GM23338 (cell line): ENCODE data around the gene ANO5. TPM values are rescaled to one million over a fixed set of nuclear protein-coding genes. Genes with fewer than 3 reads are reported as not detected.

ENCODE experiments used
- ATAC-seq: fragments of 200-7000 bp; cut with Tn5 transposase; 3 replicates; pipeline ENCODE4 v1.9.1; 2020
- DNase-seq: peaks from one replicate; pipeline ENCODE4 v3.0.0-alpha.2; 2015; ENCODE audit warnings: low spot score
- H2AFZ ChIP-seq: fragments of 200-600 bp; sonication (generic); 2 replicates; pipeline ENCODE4 v1.8.0; 2016; ENCODE audit warnings: antibody characterized with exemption, mild to moderate bottlenecking, moderate library complexity
- H3F3A ChIP-seq: fragments of 200-600 bp; sonication (generic); replicated peaks from 2 replicates; pipeline ENCODE4 v1.8.0; 2017; ENCODE audit warnings: antibody characterized with exemption, mixed run types, low read depth
- H3K27ac ChIP-seq: fragments of 200-600 bp; sonication (generic); 2 replicates; pipeline ENCODE4 v1.6.1; 2016; ENCODE audit warnings: low read depth
- H3K27me3 ChIP-seq: fragments of 200-600 bp; sonication (generic); 2 replicates; pipeline ENCODE4 v1.8.0; 2016; ENCODE audit warnings: mild to moderate bottlenecking, mixed run types, moderate library complexity; ENCODE audit not compliant: insufficient read depth
- H3K36me3 ChIP-seq: fragments of 200-600 bp; sonication (generic); 2 replicates; pipeline ENCODE4 v1.8.0; 2016; ENCODE audit warnings: mild to moderate bottlenecking; ENCODE audit not compliant: insufficient read depth
- H3K4me1 ChIP-seq: fragments of 200-600 bp; sonication (generic); 2 replicates; pipeline ENCODE4 v1.8.0; 2016; ENCODE audit warnings: mild to moderate bottlenecking, moderate library complexity; ENCODE audit not compliant: insufficient read depth
- H3K4me2 ChIP-seq: fragments of 200-600 bp; sonication (generic); 2 replicates; pipeline ENCODE4 v1.7.1; 2017; ENCODE audit warnings: mixed run types
- H3K4me3 ChIP-seq: fragments of 200-600 bp; sonication (generic); 2 replicates; pipeline ENCODE4 v1.6.1; 2016; ENCODE audit warnings: mixed run types
- H3K79me2 ChIP-seq: fragments of 200-600 bp; sonication (generic); replicated peaks from 2 replicates; pipeline ENCODE4 v1.8.0; 2017; ENCODE audit warnings: mild to moderate bottlenecking; ENCODE audit not compliant: insufficient read depth
- H3K9me2 ChIP-seq: fragments of 200-600 bp; sonication (generic); 2 replicates; pipeline ENCODE4 v1.8.0; 2017; ENCODE audit not compliant: insufficient read depth
- H4K20me1 ChIP-seq: fragments of 200-600 bp; sonication (generic); replicated peaks from 2 replicates; pipeline ENCODE4 v1.8.0; 2017; ENCODE audit warnings: mild to moderate bottlenecking; ENCODE audit not compliant: insufficient read depth
- H3K27ac Mint-ChIP-seq: 2 replicates; pipeline ENCODE4 v1.8.0; 2020; ENCODE audit warnings: inconsistent platforms, mild to moderate bottlenecking, moderate library complexity, mixed read lengths
- H3K27me3 Mint-ChIP-seq: 3 replicates; pipeline ENCODE4 v1.8.0; 2022; ENCODE audit warnings: low read depth, mild to moderate bottlenecking, moderate library complexity, mixed read lengths, inconsistent platforms; ENCODE audit not compliant: insufficient read depth, poor library complexity
- H3K36me3 Mint-ChIP-seq: 3 replicates; pipeline ENCODE4 v1.8.0; 2021; ENCODE audit warnings: low read depth, mild to moderate bottlenecking, inconsistent platforms, moderate library complexity, mixed read lengths
- H3K4me1 Mint-ChIP-seq: 3 replicates; pipeline ENCODE4 v1.8.0; 2020; ENCODE audit warnings: mild to moderate bottlenecking, inconsistent platforms, mixed read lengths
- H3K4me3 Mint-ChIP-seq: 3 replicates; pipeline ENCODE4 v1.8.0; 2021; ENCODE audit warnings: moderate library complexity, mild to moderate bottlenecking, inconsistent platforms, mixed read lengths
- H3K9me3 Mint-ChIP-seq: 3 replicates; pipeline ENCODE4 v1.8.0; 2020; ENCODE audit warnings: moderate library complexity, mild to moderate bottlenecking, inconsistent platforms, mixed read lengths
- CREB1 ChIP-seq: fragments of 250-450 bp; sonication (Bioruptor Pico); IDR thresholded peaks from 2 replicates; pipeline ENCODE4 v1.5.0; 2020; ENCODE audit warnings: low read depth, mild to moderate bottlenecking, moderate library complexity
- EZH2 ChIP-seq: fragments of 200-600 bp; sonication (generic); IDR thresholded peaks from one replicate; pipeline ENCODE4 v1.8.0; 2017; ENCODE audit warnings: antibody characterized with exemption, mild to moderate bottlenecking, low read depth; ENCODE audit not compliant: unreplicated experiment
- EZH2phosphoT487 ChIP-seq: fragments of 200-600 bp; sonication (generic); IDR thresholded peaks from one replicate; pipeline ENCODE4 v1.8.1; 2018; ENCODE audit warnings: antibody characterized with exemption; ENCODE audit not compliant: unreplicated experiment
- JUNB ChIP-seq: IDR thresholded peaks from one replicate; pipeline ENCODE4 v1.6.1; 2016; ENCODE audit warnings: antibody characterized with exemption; ENCODE audit not compliant: unreplicated experiment
- NANOG ChIP-seq: IDR thresholded peaks from 2 replicates; pipeline ENCODE4 v1.6.1; 2016; ENCODE audit warnings: antibody characterized with exemption, borderline replicate concordance
- POLR2AphosphoS5 ChIP-seq: IDR thresholded peaks from 2 replicates; pipeline ENCODE4 v1.6.1; 2016; ENCODE audit warnings: antibody characterized with exemption, low read depth
- STAT1 ChIP-seq: IDR thresholded peaks from one replicate; pipeline ENCODE4 v1.6.1; 2016; ENCODE audit warnings: antibody characterized with exemption; ENCODE audit not compliant: unreplicated experiment
- ZNF114 ChIP-seq: fragments of 250-450 bp; sonication (Bioruptor Pico); IDR thresholded peaks from 2 replicates; pipeline ENCODE4 v1.5.0; 2020; ENCODE audit warnings: mild to moderate bottlenecking, moderate library complexity
- ZNF331 ChIP-seq: fragments of 250-450 bp; sonication (Bioruptor Pico); IDR thresholded peaks from 2 replicates; pipeline ENCODE4 v1.5.0; 2020; ENCODE audit warnings: low read depth, mild to moderate bottlenecking, moderate library complexity
- polyA plus RNA-seq: library from polyadenylated mRNA; unstranded; fragments of >200 nt; fragmentation: Nextera tagmentation; extraction: Ambion mirVana; gene quantifications from 2 replicates; pipeline ENCODE4 v1.2.1, GENCODE V29; 2016
- total RNA-seq: library from RNA; depleted of rRNA; stranded (reverse); fragments of >200 nt; shearing (Covaris generic); gene quantifications from 2 replicates; pipeline ENCODE4 v1.2.3, GENCODE V29; 2014
- TF ChIP-seq, protein P1 (sequence below): IDR thresholded peaks from one replicate; pipeline ENCODE4 v1.6.1; 2018; ENCODE audit warnings: antibody characterized with exemption; ENCODE audit not compliant: unreplicated experiment
- TF ChIP-seq, protein P2 (sequence below): fragments of 250-450 bp; sonication (Bioruptor Pico); IDR thresholded peaks from 2 replicates; pipeline ENCODE4 v1.5.0; 2020; ENCODE audit warnings: mild to moderate bottlenecking, moderate library complexity
- TF ChIP-seq, protein P3 (sequence below), 2 experiments: fragments of 200-600 bp in 1 of 2; sonication (generic) in 1 of 2; conservative IDR thresholded peaks; 2 replicates each; pipeline versions ENCODE4 v1.5.1 to v1.6.1; 2016 to 2017; ENCODE audit warnings: antibody characterized with exemption in 2 of 2, low read depth in 2 of 2, mild to moderate bottlenecking in 2 of 2, moderate library complexity in 1 of 2
- TF ChIP-seq, protein P4 (sequence below): IDR thresholded peaks from 2 replicates; pipeline ENCODE4 v1.6.1; 2016; ENCODE audit warnings: antibody characterized with exemption

The ANO5 gene
- total and polyA plus RNA-seq, 2 experiments from 2014 or later, result 1.8 to 8.3 TPM

DNA sequence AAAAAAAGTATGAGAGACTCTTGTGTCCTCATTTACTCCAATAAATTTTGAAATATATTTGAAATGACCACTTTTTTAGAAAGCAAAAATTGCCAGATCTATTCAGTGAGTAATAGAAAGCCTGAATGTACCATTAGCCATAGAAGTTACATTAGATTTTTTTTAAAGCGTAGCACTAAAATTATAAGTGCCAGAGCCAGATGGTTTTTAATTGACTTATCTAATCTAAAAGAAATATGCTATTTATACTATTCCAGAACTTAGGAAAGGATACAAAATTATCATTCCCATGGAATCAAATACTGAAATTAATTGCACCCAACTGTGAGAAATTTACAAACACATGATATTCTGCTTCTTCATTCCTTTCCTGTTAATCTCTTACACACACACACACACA, 80.9 kb downstream of the ANO5 start:
- no peak for DNase-seq
- Histone ChIP-seq H3K36me3 (no peaks in the 10 kb centered on the region), H3K9me2 (no peaks in the 10 kb centered on the region), H2AFZ (no peak overlapping the region), H3F3A (no peaks in the 10 kb centered on the region), H3K4me3 (no peak overlapping the region), H3K79me2 (no peaks in the 10 kb centered on the region), H3K27ac (no peak overlapping the region), H4K20me1 (no peaks in the 10 kb centered on the region), H3K4me2 (no peak overlapping the region), H3K4me1 (no peaks in the 10 kb centered on the region), H3K27me3 (no peaks in the 10 kb centered on the region)
- H3K4me1 Mint-ChIP-seq, result no peaks in the 10 kb centered on the region
- no peaks in the 10 kb centered on the region for H3K9me3 Mint-ChIP-seq
- H3K36me3 Mint-ChIP-seq, result no peaks in the 10 kb centered on the region
- TF ChIP-seq, protein P1, sequence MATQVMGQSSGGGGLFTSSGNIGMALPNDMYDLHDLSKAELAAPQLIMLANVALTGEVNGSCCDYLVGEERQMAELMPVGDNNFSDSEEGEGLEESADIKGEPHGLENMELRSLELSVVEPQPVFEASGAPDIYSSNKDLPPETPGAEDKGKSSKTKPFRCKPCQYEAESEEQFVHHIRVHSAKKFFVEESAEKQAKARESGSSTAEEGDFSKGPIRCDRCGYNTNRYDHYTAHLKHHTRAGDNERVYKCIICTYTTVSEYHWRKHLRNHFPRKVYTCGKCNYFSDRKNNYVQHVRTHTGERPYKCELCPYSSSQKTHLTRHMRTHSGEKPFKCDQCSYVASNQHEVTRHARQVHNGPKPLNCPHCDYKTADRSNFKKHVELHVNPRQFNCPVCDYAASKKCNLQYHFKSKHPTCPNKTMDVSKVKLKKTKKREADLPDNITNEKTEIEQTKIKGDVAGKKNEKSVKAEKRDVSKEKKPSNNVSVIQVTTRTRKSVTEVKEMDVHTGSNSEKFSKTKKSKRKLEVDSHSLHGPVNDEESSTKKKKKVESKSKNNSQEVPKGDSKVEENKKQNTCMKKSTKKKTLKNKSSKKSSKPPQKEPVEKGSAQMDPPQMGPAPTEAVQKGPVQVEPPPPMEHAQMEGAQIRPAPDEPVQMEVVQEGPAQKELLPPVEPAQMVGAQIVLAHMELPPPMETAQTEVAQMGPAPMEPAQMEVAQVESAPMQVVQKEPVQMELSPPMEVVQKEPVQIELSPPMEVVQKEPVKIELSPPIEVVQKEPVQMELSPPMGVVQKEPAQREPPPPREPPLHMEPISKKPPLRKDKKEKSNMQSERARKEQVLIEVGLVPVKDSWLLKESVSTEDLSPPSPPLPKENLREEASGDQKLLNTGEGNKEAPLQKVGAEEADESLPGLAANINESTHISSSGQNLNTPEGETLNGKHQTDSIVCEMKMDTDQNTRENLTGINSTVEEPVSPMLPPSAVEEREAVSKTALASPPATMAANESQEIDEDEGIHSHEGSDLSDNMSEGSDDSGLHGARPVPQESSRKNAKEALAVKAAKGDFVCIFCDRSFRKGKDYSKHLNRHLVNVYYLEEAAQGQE, result no peak
- TF ChIP-seq, protein P2, sequence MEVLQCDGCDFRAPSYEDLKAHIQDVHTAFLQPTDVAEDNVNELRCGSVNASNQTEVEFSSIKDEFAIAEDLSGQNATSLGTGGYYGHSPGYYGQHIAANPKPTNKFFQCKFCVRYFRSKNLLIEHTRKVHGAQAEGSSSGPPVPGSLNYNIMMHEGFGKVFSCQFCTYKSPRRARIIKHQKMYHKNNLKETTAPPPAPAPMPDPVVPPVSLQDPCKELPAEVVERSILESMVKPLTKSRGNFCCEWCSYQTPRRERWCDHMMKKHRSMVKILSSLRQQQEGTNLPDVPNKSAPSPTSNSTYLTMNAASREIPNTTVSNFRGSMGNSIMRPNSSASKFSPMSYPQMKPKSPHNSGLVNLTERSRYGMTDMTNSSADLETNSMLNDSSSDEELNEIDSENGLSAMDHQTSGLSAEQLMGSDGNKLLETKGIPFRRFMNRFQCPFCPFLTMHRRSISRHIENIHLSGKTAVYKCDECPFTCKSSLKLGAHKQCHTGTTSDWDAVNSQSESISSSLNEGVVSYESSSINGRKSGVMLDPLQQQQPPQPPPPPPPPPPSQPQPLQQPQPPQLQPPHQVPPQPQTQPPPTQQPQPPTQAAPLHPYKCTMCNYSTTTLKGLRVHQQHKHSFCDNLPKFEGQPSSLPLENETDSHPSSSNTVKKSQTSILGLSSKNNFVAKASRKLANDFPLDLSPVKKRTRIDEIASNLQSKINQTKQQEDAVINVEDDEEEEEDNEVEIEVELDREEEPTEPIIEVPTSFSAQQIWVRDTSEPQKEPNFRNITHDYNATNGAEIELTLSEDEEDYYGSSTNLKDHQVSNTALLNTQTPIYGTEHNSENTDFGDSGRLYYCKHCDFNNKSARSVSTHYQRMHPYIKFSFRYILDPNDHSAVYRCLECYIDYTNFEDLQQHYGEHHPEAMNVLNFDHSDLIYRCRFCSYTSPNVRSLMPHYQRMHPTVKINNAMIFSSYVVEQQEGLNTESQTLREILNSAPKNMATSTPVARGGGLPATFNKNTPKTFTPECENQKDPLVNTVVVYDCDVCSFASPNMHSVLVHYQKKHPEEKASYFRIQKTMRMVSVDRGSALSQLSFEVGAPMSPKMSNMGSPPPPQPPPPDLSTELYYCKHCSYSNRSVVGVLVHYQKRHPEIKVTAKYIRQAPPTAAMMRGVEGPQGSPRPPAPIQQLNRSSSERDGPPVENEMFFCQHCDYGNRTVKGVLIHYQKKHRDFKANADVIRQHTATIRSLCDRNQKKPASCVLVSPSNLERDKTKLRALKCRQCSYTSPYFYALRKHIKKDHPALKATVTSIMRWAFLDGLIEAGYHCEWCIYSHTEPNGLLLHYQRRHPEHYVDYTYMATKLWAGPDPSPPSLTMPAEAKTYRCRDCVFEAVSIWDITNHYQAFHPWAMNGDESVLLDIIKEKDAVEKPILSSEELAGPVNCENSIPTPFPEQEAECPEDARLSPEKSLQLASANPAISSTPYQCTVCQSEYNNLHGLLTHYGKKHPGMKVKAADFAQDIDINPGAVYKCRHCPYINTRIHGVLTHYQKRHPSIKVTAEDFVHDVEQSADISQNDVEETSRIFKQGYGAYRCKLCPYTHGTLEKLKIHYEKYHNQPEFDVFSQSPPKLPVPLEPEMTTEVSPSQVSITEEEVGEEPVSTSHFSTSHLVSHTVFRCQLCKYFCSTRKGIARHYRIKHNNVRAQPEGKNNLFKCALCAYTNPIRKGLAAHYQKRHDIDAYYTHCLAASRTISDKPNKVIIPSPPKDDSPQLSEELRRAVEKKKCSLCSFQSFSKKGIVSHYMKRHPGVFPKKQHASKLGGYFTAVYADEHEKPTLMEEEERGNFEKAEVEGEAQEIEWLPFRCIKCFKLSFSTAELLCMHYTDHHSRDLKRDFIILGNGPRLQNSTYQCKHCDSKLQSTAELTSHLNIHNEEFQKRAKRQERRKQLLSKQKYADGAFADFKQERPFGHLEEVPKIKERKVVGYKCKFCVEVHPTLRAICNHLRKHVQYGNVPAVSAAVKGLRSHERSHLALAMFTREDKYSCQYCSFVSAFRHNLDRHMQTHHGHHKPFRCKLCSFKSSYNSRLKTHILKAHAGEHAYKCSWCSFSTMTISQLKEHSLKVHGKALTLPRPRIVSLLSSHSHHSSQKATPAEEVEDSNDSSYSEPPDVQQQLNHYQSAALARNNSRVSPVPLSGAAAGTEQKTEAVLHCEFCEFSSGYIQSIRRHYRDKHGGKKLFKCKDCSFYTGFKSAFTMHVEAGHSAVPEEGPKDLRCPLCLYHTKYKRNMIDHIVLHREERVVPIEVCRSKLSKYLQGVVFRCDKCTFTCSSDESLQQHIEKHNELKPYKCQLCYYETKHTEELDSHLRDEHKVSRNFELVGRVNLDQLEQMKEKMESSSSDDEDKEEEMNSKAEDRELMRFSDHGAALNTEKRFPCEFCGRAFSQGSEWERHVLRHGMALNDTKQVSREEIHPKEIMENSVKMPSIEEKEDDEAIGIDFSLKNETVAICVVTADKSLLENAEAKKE (CRISPR knock-in tag), result no peak
- TF ChIP-seq EZH2phosphoT487 (no peak), STAT1 (no peak), ZNF331 (no peak), JUNB (no peak), EZH2 (no peak), ZNF114 (CRISPR knock-in tag) (no peak), CREB1 (CRISPR knock-in tag) (no peak), NANOG (no peak), POLR2AphosphoS5 (no peak)
- TF ChIP-seq, protein P3, sequence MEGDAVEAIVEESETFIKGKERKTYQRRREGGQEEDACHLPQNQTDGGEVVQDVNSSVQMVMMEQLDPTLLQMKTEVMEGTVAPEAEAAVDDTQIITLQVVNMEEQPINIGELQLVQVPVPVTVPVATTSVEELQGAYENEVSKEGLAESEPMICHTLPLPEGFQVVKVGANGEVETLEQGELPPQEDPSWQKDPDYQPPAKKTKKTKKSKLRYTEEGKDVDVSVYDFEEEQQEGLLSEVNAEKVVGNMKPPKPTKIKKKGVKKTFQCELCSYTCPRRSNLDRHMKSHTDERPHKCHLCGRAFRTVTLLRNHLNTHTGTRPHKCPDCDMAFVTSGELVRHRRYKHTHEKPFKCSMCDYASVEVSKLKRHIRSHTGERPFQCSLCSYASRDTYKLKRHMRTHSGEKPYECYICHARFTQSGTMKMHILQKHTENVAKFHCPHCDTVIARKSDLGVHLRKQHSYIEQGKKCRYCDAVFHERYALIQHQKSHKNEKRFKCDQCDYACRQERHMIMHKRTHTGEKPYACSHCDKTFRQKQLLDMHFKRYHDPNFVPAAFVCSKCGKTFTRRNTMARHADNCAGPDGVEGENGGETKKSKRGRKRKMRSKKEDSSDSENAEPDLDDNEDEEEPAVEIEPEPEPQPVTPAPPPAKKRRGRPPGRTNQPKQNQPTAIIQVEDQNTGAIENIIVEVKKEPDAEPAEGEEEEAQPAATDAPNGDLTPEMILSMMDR (conservative IDR thresholded peaks at IDR 0.05; ENCODE audit: low read depth in 2 of 2), result no peak
- TF ChIP-seq, protein P4, sequence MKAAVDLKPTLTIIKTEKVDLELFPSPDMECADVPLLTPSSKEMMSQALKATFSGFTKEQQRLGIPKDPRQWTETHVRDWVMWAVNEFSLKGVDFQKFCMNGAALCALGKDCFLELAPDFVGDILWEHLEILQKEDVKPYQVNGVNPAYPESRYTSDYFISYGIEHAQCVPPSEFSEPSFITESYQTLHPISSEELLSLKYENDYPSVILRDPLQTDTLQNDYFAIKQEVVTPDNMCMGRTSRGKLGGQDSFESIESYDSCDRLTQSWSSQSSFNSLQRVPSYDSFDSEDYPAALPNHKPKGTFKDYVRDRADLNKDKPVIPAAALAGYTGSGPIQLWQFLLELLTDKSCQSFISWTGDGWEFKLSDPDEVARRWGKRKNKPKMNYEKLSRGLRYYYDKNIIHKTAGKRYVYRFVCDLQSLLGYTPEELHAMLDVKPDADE, result no peak
- no peaks in the 10 kb centered on the region for H3K27me3 Mint-ChIP-seq
- H3K4me3 Mint-ChIP-seq, result no peak overlapping the region
- H3K27ac Mint-ChIP-seq, result no peak overlapping the region
- no peak for ATAC-seq
